Tibial nerve (tissue), 4 donors: Measurements from ENCODE around the gene EFCAB6.

ENCODE experiments used
- CTCF ChIP-seq, 5 experiments: fragments of 200-600 bp in 3 of 5; fragments of 450-650 bp in 2 of 5; sonication (generic) in 3 of 5; IDR thresholded peaks; one replicate each; pipeline ENCODE4 v1.5.1; 2016 to 2019; ENCODE audit warnings: antibody characterized with exemption in 5 of 5, mild to moderate bottlenecking in 3 of 5, moderate library complexity in 2 of 5
- EP300 ChIP-seq, 2 donors: sonication (generic); formaldehyde crosslinking; IDR thresholded peaks; one replicate each; pipeline ENCODE4 v1.6.1; 2017; ENCODE audit warnings: antibody characterized with exemption in 2 of 2, mild to moderate bottlenecking in 1 of 2
- POLR2A ChIP-seq, 2 donors: fragments of 450-650 bp; IDR thresholded peaks; one replicate each; pipeline ENCODE4 v1.6.1; 2017; ENCODE audit warnings: antibody characterized with exemption in 2 of 2, mild to moderate bottlenecking in 2 of 2, moderate library complexity in 2 of 2

GRCh38 chr22:43512279-43512678 is 299.8 kb downstream of the EFCAB6 start:
- TF ChIP-seq CTCF (IDR thresholded peaks at IDR 0.05), result no peak
- TF ChIP-seq POLR2A (IDR thresholded peaks at IDR 0.05), result no peak
- no peak for TF ChIP-seq EP300 (IDR thresholded peaks at IDR 0.05)
